CD14-positive monocyte (primary cell): Measurements from ENCODE around the gene KRT86. TPM values are rescaled to one million over a fixed set of nuclear protein-coding genes. Genes with fewer than 3 reads are reported as not detected.

ENCODE experiments used
- DNase-seq, 3 donors: peaks; one replicate each; pipeline ENCODE4 v3.0.0-alpha.2; 2011 to 2022
- H2AFZ ChIP-seq: 2 replicates; pipeline ENCODE4 v1.6.0; 2012; ENCODE audit warnings: mild to moderate bottlenecking, low read depth, low read length, inconsistent platforms; ENCODE audit not compliant: insufficient read depth, poor library complexity, severe bottlenecking
- H3K27ac ChIP-seq, 2 donors: 1 replicate in 1 of 2; 2 replicates in 1 of 2; pipeline ENCODE4 v1.5.1; 2012 to 2013; ENCODE audit warnings: low read length in 2 of 2, control low read depth in 1 of 2, inconsistent platforms in 1 of 2, low read depth in 1 of 2, mild to moderate bottlenecking in 1 of 2
- H3K27me3 ChIP-seq, 2 donors: one replicate each; pipeline versions ENCODE4 v1.6.0 to v1.6.1; 2011 to 2013; ENCODE audit warnings: low read length in 2 of 2; ENCODE audit not compliant: control insufficient read depth in 2 of 2, insufficient read depth in 2 of 2
- H3K36me3 ChIP-seq, 2 donors: replicated peaks in 1 of 2; 1 replicate in 1 of 2; 2 replicates in 1 of 2; pipeline versions ENCODE4 v1.5.1 to v1.6.1; 2012 to 2013; ENCODE audit warnings: low read length in 2 of 2, control low read depth in 1 of 2, inconsistent platforms in 1 of 2, mild to moderate bottlenecking in 1 of 2; ENCODE audit not compliant: insufficient read depth in 2 of 2, control insufficient read depth in 1 of 2
- H3K4me1 ChIP-seq, 2 donors: 1 replicate in 1 of 2; 2 replicates in 1 of 2; pipeline versions ENCODE4 v1.5.1 to v1.6.1; 2012 to 2013; ENCODE audit warnings: low read length in 2 of 2, control low read depth in 1 of 2, inconsistent platforms in 1 of 2, mild to moderate bottlenecking in 1 of 2, moderate library complexity in 1 of 2; ENCODE audit not compliant: insufficient read depth in 2 of 2, control insufficient read depth in 1 of 2
- H3K4me2 ChIP-seq: replicated peaks from 2 replicates; pipeline ENCODE3; 2012; ENCODE audit warnings: low read length, moderate library complexity, mild to moderate bottlenecking; ENCODE audit not compliant: poor library complexity, severe bottlenecking; ENCODE audit errors: extremely low read depth
- H3K4me3 ChIP-seq, 3 experiments: fragments of 200-600 bp in 1 of 3; sonication (generic) in 1 of 3; replicated peaks in 1 of 3; 1 replicate in 2 of 3; 2 replicates in 1 of 3; pipeline ENCODE4 v1.5.1; 2011 to 2013; ENCODE audit warnings: low read length in 3 of 3, mild to moderate bottlenecking in 3 of 3, control low read depth in 2 of 3, low read depth in 2 of 3, inconsistent platforms in 1 of 3, moderate library complexity in 1 of 3
- H3K79me2 ChIP-seq: 2 replicates; pipeline ENCODE4 v1.6.0; 2012; ENCODE audit warnings: mild to moderate bottlenecking, control low read depth, inconsistent platforms, low read length, moderate library complexity; ENCODE audit not compliant: insufficient read depth
- H3K9ac ChIP-seq: 2 replicates; pipeline ENCODE4 v1.6.0; 2017; ENCODE audit warnings: low read length, mild to moderate bottlenecking; ENCODE audit not compliant: insufficient read depth, poor library complexity, severe bottlenecking
- H3K9me3 ChIP-seq, 2 donors: replicated peaks in 1 of 2; 1 replicate in 1 of 2; 2 replicates in 1 of 2; pipeline versions ENCODE4 v1.5.1 to v1.6.1; 2012 to 2013; ENCODE audit warnings: low read length in 2 of 2, control low read depth in 1 of 2; ENCODE audit not compliant: control insufficient read depth in 1 of 2, insufficient read depth in 1 of 2
- H4K20me1 ChIP-seq: 2 replicates; pipeline ENCODE4 v1.6.0; 2012; ENCODE audit warnings: mild to moderate bottlenecking, low read length, control low read depth, moderate library complexity; ENCODE audit not compliant: insufficient read depth
- H3K27ac Mint-ChIP-seq, 7 donors: one replicate each; pipeline ENCODE4 v1.8.0; 2020; ENCODE audit warnings: mild to moderate bottlenecking in 7 of 7, mixed read lengths in 7 of 7, moderate library complexity in 6 of 7, inconsistent platforms in 2 of 7
- H3K27me3 Mint-ChIP-seq, 3 donors: one replicate each; pipeline ENCODE4 v1.8.0; 2021 to 2022; ENCODE audit warnings: low read depth in 3 of 3, mild to moderate bottlenecking in 3 of 3, mixed read lengths in 3 of 3, moderate library complexity in 3 of 3, inconsistent platforms in 1 of 3
- H3K36me3 Mint-ChIP-seq, 2 donors: one replicate each; pipeline ENCODE4 v1.8.0; 2020; ENCODE audit warnings: mixed read lengths in 2 of 2, inconsistent platforms in 1 of 2, mild to moderate bottlenecking in 1 of 2
- H3K4me1 Mint-ChIP-seq: one replicate; pipeline ENCODE4 v1.8.0; 2020; ENCODE audit warnings: mild to moderate bottlenecking, mixed read lengths
- H3K4me3 Mint-ChIP-seq, 2 donors: one replicate each; pipeline ENCODE4 v1.8.0; 2020; ENCODE audit warnings: mild to moderate bottlenecking in 2 of 2, mixed read lengths in 2 of 2, moderate library complexity in 1 of 2
- H3K9me3 Mint-ChIP-seq, 7 donors: one replicate each; pipeline ENCODE4 v1.8.0; 2020 to 2022; ENCODE audit warnings: mixed read lengths in 7 of 7, mild to moderate bottlenecking in 6 of 7, moderate library complexity in 6 of 7, inconsistent platforms in 2 of 7
- WGBS: methylation state at CpG from one replicate; pipeline ENCODE4 v1.1.5; 2013; ENCODE audit warnings: missing lambda C conversion rate; ENCODE audit not compliant: insufficient coverage; 5-methylcytosine and 5-hydroxymethylcytosine counted together
- intact Hi-C, 2 donors: fragments of 100-400 bp; cut with micrococcal nuclease; formaldehyde crosslinking; loops; one replicate each; pipeline versions ENCODE4 v1.15.0 to v1.15.1; 2023
- polyA plus RNA-seq, 3 donors: library from polyadenylated mRNA; depleted of rRNA in 1 of 3; unstranded in 2 of 3; stranded (reverse) in 1 of 3; fragments of 300-500 nt in 2 of 3; fragments of >200 nt in 1 of 3; fragmentation: Illumina TruSeq in 2 of 3; gene quantifications; 1 replicate in 2 of 3; 2 replicates in 1 of 3; pipeline ENCODE4 v1.2.3, GENCODE V29; 2012 to 2021
- TF ChIP-seq, protein P1 (sequence below): fragments of 200-600 bp; IDR thresholded peaks from one replicate; pipeline ENCODE4 v1.8.0; 2022; ENCODE audit warnings: antibody characterized with exemption, mild to moderate bottlenecking

Gene KRT86
- polyA plus RNA-seq, 3 donors, result not detected

- intact Hi-C loops, result no loop called here
- no peak overlapping the region for H3K4me2 ChIP-seq
- WGBS, result 100% methylated on average over 4 of the region's 7 CpGs
These were observed 28.4 kb upstream of the KRT86 start for GRCh38 chr12:52245962-52246569.

GRCh38 chr12:52246720-52247621, 27.5 kb upstream of the KRT86 start:
- H4K20me1 ChIP-seq, result no peaks in the 10 kb centered on the region
- Mint-ChIP-seq H3K4me3 (peak overlapping the region in 1 of 2 donors; percentile 16), H3K9me3 (peaks cover 0 to 15% (median 3%) of the 10 kb centered on the region in 7 donors), H3K36me3 (peaks cover 10 to 16% of the 10 kb centered on the region in 2 donors), H3K27me3 (peaks cover 34 to 53% (median 51%) of the 10 kb centered on the region in 3 donors), H3K4me1 (peaks cover 35% of the 10 kb centered on the region), H3K27ac (peak overlapping the region in 4 of 7 donors; percentile 6 to 75 (median 36))
- no peaks in the 10 kb centered on the region for H3K36me3 ChIP-seq
- no peak overlapping the region for H2AFZ ChIP-seq
- H3K4me1 ChIP-seq, result peaks cover 19 to 27% of the 10 kb centered on the region in 2 donors
- no peaks in the 10 kb centered on the region for H3K9me3 ChIP-seq
- H3K79me2 ChIP-seq, result no peaks in the 10 kb centered on the region
- no peak overlapping the region for H3K4me3 ChIP-seq
- H3K27me3 ChIP-seq, result peaks cover 15 to 38% of the 10 kb centered on the region in 2 donors
- H3K27ac ChIP-seq, result no peak overlapping the region
- no peak overlapping the region for H3K9ac ChIP-seq
- intact Hi-C loops, result no loop called here
- WGBS, result 76% methylated on average over 5 of the region's 10 CpGs
- no peak for DNase-seq
- no peak overlapping the region for H3K4me2 ChIP-seq
- TF ChIP-seq, protein P1, sequence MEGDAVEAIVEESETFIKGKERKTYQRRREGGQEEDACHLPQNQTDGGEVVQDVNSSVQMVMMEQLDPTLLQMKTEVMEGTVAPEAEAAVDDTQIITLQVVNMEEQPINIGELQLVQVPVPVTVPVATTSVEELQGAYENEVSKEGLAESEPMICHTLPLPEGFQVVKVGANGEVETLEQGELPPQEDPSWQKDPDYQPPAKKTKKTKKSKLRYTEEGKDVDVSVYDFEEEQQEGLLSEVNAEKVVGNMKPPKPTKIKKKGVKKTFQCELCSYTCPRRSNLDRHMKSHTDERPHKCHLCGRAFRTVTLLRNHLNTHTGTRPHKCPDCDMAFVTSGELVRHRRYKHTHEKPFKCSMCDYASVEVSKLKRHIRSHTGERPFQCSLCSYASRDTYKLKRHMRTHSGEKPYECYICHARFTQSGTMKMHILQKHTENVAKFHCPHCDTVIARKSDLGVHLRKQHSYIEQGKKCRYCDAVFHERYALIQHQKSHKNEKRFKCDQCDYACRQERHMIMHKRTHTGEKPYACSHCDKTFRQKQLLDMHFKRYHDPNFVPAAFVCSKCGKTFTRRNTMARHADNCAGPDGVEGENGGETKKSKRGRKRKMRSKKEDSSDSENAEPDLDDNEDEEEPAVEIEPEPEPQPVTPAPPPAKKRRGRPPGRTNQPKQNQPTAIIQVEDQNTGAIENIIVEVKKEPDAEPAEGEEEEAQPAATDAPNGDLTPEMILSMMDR, result no peak

More at GRCh38 chr12:52245962-52246569, 28.4 kb upstream of the KRT86 start:
- no peak overlapping the region for H3K4me3 ChIP-seq
- H3K36me3 Mint-ChIP-seq, result peaks cover 10 to 16% of the 10 kb centered on the region in 2 donors
- no peaks in the 10 kb centered on the region for H3K79me2 ChIP-seq
- H3K4me1 Mint-ChIP-seq, result peaks cover 31% of the 10 kb centered on the region
- H3K27me3 ChIP-seq, result peaks cover 15 to 29% of the 10 kb centered on the region in 2 donors
- no peak overlapping the region for H3K4me3 Mint-ChIP-seq
- no peak for DNase-seq
- H3K27me3 Mint-ChIP-seq, result peaks cover 28 to 47% (median 44%) of the 10 kb centered on the region in 3 donors
- H3K4me1 ChIP-seq, result peaks cover 19 to 27% of the 10 kb centered on the region in 2 donors
- H4K20me1 ChIP-seq, result no peaks in the 10 kb centered on the region
- no peaks in the 10 kb centered on the region for H3K9me3 ChIP-seq
- TF ChIP-seq, protein P1, result no peak
- peak overlapping the region in 5 of 7 donors; percentile 2 to 74 (median 48) for H3K27ac Mint-ChIP-seq
- H3K9ac ChIP-seq, result no peak overlapping the region
- no peaks in the 10 kb centered on the region for H3K36me3 ChIP-seq
- H2AFZ ChIP-seq, result no peak overlapping the region
- H3K27ac ChIP-seq, result no peak overlapping the region
- H3K9me3 Mint-ChIP-seq, result peaks cover 0 to 14% (median 3%) of the 10 kb centered on the region in 7 donors
